Measurements from ENCODE around the gene SLC35F3.
"Not testable (repeated sequence)": the region's sequence is repeated elsewhere in the genome, so short reads cannot be mapped to it uniquely, and the experiment has no call there.

Gene SLC35F3

GRCh38 chr1:234297668-234298067, 393.2 kb downstream of the SLC35F3 start:
- H3K9me3 Mint-ChIP-seq = no peaks in the 10 kb centered on the region
- peaks cover 17% of the 10 kb centered on the region for H3K4me1 Mint-ChIP-seq
- H3K27ac Mint-ChIP-seq = peak overlapping the region in 1 of 2 donors; percentile 3
- H3K4me3 Mint-ChIP-seq = no peak overlapping the region
- DNase-seq (no peak), ATAC-seq (no peak)
- H3K27me3 Mint-ChIP-seq = no peaks in the 10 kb centered on the region

DNA sequence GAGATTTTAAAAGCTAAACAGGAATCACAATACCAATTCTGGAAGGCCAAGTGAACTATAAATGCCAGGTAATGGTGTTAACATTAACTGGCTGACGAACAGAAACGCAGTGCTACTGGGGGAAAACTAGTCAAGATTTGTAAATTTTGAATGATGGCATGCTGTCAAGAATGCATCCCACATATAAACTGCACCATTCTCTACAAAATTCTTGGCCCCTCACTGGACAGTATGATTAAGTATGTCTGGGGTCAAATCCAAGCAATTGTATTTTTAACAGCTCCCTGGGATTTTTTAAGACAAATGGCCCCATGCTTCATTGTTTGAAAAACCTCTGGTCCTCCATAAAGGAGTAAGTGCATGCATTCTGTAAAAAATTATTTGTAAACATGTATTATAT, 395.6 kb downstream of the SLC35F3 start:
- no peak for DNase-seq
- H3K9me3 Mint-ChIP-seq = no peaks in the 10 kb centered on the region

GRCh38 chr1:234301663-234302062, 397.2 kb downstream of the SLC35F3 start:
- peaks cover 12% of the 10 kb centered on the region for H3K4me1 Mint-ChIP-seq
- not testable (repeated sequence) for DNase-seq, H3K27me3 Mint-ChIP-seq, H3K27ac Mint-ChIP-seq, ATAC-seq, H3K4me3 Mint-ChIP-seq, H3K9me3 Mint-ChIP-seq

More for the DNA sequence above, 395.6 kb downstream of the SLC35F3 start:
- Mint-ChIP-seq H3K4me1 (peaks cover 17% of the 10 kb centered on the region), H3K4me3 (no peak overlapping the region), H3K27me3 (no peaks in the 10 kb centered on the region), H3K27ac (no peak overlapping the region)
- ATAC-seq = no peak

- ATAC-seq = peak; percentile 63
- H3K4me1 Mint-ChIP-seq = peaks cover 5% of the 10 kb centered on the region
These were observed 398.0 kb downstream of the SLC35F3 start for GRCh38 chr1:234302354-234302962.

DNA sequence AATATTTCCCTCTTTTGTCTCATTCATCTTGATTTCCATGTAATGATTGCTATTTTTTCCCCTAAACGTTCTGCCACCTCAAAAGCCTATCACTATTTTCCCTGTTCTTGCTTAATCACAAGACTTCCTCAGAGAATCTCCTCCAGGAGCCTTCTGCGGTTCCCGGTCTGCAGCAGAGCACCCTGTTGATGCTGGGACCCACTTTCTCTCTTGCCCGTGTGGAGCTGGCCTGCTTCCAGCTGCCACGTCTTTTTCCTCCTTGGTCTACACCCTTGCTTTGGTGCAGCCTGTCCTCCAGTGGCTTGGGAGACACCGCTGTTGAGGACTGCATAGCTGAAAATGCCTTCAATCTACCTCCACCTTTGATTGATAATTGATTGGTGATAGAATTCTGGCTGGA, 398.8 kb downstream of the SLC35F3 start:
- no peaks in the 10 kb centered on the region for H3K9me3 Mint-ChIP-seq
- no peaks in the 10 kb centered on the region for H3K27me3 Mint-ChIP-seq
- no peak overlapping the region for H3K27ac Mint-ChIP-seq
- ATAC-seq (no peak), DNase-seq (no peak)
- H3K4me1 Mint-ChIP-seq = peaks cover 8% of the 10 kb centered on the region
- no peak overlapping the region for H3K4me3 Mint-ChIP-seq

More at GRCh38 chr1:234302354-234302962, 398.0 kb downstream of the SLC35F3 start:
- H3K4me3 Mint-ChIP-seq = no peak overlapping the region
- H3K27me3 Mint-ChIP-seq = no peaks in the 10 kb centered on the region
- H3K27ac Mint-ChIP-seq = no peak overlapping the region
- no peaks in the 10 kb centered on the region for H3K9me3 Mint-ChIP-seq
- no peak for DNase-seq

DNA sequence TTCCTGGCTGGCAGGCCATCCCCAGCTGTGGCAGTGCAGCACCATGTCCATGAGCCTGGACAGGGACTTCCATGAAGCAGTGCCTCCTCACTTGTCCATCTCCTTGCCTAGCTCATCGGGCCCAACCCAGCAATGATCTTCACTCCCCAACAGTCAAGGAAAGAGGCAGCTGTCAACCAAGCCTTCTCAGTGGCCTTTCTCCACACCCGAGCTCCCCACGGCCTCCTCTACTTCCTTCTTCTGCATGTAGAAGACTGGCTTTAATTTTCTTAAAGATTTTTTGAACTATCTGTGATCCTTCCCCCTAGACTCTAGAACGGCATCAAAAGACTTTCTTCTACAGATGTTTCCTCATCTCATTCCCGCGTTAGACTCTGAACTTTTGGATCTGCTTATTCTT, 403.2 kb downstream of the SLC35F3 start:
- DNase-seq = no peak
- H3K27ac Mint-ChIP-seq = no peak overlapping the region
- no peak for ATAC-seq

GRCh38 chr1:234309243-234309597, 404.7 kb downstream of the SLC35F3 start:
- ATAC-seq (no peak), DNase-seq (no peak)
- peak overlapping the region in 1 of 2 donors; percentile 73 for H3K4me3 Mint-ChIP-seq
- peaks cover 62% of the 10 kb centered on the region for H3K4me1 Mint-ChIP-seq
- no peak overlapping the region for H3K27ac Mint-ChIP-seq
- H3K9me3 Mint-ChIP-seq = peaks cover 0 to 7% of the 10 kb centered on the region in 2 donors
- H3K27me3 Mint-ChIP-seq = no peaks in the 10 kb centered on the region

More for the DNA sequence above, 403.2 kb downstream of the SLC35F3 start:
- Mint-ChIP-seq H3K27me3 (no peaks in the 10 kb centered on the region), H3K4me1 (peaks cover 47% of the 10 kb centered on the region), H3K4me3 (no peak overlapping the region), H3K9me3 (peaks cover 0 to 7% of the 10 kb centered on the region in 2 donors)

GRCh38 chr1:234309598-234310459, 405.4 kb downstream of the SLC35F3 start:
- Mint-ChIP-seq H3K27me3 (no peaks in the 10 kb centered on the region), H3K27ac (no peak overlapping the region), H3K4me1 (peaks cover 68% of the 10 kb centered on the region), H3K9me3 (peaks cover 0 to 7% of the 10 kb centered on the region in 2 donors), H3K4me3 (peak overlapping the region; percentile 56 to 73)
- ATAC-seq = peak; percentile 84
- peak; percentile 79 to 81 for DNase-seq

DNA sequence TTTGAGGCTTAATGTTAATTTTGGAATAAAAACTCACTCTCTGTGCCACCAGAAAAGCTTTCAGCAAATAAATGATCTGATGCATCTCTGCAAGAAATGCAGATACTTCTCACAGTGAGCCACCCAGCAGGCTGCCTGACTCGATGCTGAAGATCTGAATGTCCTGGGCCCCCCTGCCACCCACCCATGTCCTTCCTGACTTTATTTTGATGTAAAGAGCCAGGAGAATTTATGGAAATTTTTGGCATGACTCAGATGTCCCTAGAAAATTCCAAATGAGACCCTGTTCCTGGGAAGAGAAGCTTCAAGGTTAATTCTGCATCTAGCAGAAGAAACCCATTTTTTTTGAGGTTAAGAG, 406.0 kb downstream of the SLC35F3 start:
- Mint-ChIP-seq H3K4me1 (peaks cover 73% of the 10 kb centered on the region), H3K27me3 (no peaks in the 10 kb centered on the region), H3K9me3 (peaks cover 0 to 7% of the 10 kb centered on the region in 2 donors), H3K27ac (no peak overlapping the region), H3K4me3 (no peak overlapping the region)
- no peak for DNase-seq
- no peak for ATAC-seq

DNA sequence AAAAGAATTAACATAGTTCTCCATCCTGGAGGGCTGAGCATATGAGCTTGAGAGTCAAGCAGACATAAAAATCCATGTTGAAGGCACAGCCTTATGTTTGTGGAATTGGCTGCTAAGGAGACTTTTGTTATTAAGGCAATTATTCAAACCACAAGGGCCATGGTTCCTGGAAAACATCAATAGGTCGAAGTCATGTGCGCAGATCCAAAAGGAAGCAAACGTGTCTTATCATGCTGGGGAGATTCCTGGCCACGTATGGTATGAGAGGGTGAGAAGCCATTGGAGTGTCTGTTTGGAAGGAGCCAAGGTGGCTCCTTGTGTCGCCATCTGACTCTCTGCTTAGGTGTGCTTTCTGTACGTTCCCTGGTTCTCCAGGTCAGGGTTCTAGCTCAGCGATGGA, 406.9 kb downstream of the SLC35F3 start:
- no peak overlapping the region for H3K4me3 Mint-ChIP-seq
- H3K4me1 Mint-ChIP-seq = peaks cover 82% of the 10 kb centered on the region
- H3K9me3 Mint-ChIP-seq = peaks cover 0 to 7% of the 10 kb centered on the region in 2 donors
- ATAC-seq (no peak), DNase-seq (no peak)
- no peak overlapping the region for H3K27ac Mint-ChIP-seq
- H3K27me3 Mint-ChIP-seq = no peaks in the 10 kb centered on the region

GRCh38 chr1:234313171-234313570, 408.7 kb downstream of the SLC35F3 start:
- H3K27me3 Mint-ChIP-seq = no peaks in the 10 kb centered on the region
- H3K27ac Mint-ChIP-seq = peak overlapping the region; percentile 17 to 94
- peaks cover 0 to 7% of the 10 kb centered on the region in 2 donors for H3K9me3 Mint-ChIP-seq
- ATAC-seq (no peak), DNase-seq (no peak)
- H3K4me1 Mint-ChIP-seq = peaks cover 92% of the 10 kb centered on the region
- H3K4me3 Mint-ChIP-seq = peak overlapping the region in 1 of 2 donors; percentile 66

DNA sequence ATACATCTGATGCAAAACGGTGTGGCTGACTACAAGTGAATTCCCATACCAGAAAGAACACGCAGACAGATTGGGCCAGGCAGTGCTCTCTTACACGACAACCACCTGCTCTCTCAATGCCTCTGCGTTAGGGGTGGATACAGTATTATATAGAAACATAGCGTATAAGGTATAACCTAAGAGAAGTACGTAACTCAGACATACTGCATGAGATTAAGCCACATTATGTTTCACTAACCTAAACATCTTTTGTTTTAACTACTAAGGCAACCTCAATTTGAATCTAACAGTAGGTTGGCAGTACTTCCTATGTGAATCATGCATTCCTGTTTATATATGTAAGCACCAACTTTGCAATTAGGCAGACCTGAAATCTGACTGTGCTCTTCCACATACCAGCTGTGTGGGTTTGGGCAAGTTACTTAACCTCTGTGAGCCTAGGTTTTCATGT, 410.6 kb downstream of the SLC35F3 start:
- Mint-ChIP-seq H3K9me3 (peaks cover 0 to 7% of the 10 kb centered on the region in 2 donors), H3K27ac (peak overlapping the region; percentile 90), H3K4me3 (peak overlapping the region; percentile 59 to 78), H3K27me3 (no peaks in the 10 kb centered on the region), H3K4me1 (peaks cover 83% of the 10 kb centered on the region)
- ATAC-seq (peak; percentile 90), DNase-seq (peak; percentile 41 to 49)

DNA sequence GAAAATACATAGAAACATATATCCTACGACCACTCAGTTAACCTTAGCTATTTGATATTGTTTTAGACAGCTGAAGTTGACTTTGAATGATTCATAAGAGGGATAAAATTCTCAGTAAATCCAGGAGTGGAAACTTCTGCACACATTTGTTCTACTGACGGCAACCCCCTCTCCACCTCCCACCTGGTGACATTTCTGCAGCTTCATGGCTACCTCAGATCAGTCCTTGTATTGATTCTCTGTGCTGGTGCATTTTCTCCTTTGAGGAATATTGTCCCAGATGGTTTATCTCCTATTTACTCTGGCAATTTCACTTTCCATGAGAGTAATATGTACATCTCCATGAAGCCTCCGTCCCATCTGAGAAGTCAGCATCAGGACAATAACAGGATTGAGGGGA, 411.1 kb downstream of the SLC35F3 start:
- no peaks in the 10 kb centered on the region for H3K27me3 Mint-ChIP-seq
- H3K4me1 Mint-ChIP-seq = peaks cover 81% of the 10 kb centered on the region
- peak overlapping the region; percentile 5 to 90 for H3K27ac Mint-ChIP-seq
- peak overlapping the region; percentile 40 to 78 for H3K4me3 Mint-ChIP-seq
- H3K9me3 Mint-ChIP-seq = peaks cover 0 to 7% of the 10 kb centered on the region in 2 donors
- DNase-seq (no peak), ATAC-seq (peak; percentile 35)

GRCh38 chr1:234316486-234316885, 412.0 kb downstream of the SLC35F3 start:
- Mint-ChIP-seq H3K27ac (peak overlapping the region; percentile 47 to 86), H3K4me3 (peak overlapping the region in 1 of 2 donors; percentile 50), H3K4me1 (peaks cover 80% of the 10 kb centered on the region), H3K27me3 (no peaks in the 10 kb centered on the region), H3K9me3 (peaks cover 0 to 7% of the 10 kb centered on the region in 2 donors)
- DNase-seq = no peak
- ATAC-seq = no peak

- Mint-ChIP-seq H3K27me3 (no peaks in the 10 kb centered on the region), H3K4me3 (peak overlapping the region in 1 of 2 donors; percentile 50), H3K9me3 (peaks cover 0 to 3% of the 10 kb centered on the region in 2 donors), H3K4me1 (peaks cover 78% of the 10 kb centered on the region), H3K27ac (no peak overlapping the region)
- ATAC-seq = no peak
- no peak for DNase-seq
These were observed 412.5 kb downstream of the SLC35F3 start for GRCh38 chr1:234316937-234317336.

- ATAC-seq (no peak), DNase-seq (no peak)
- Mint-ChIP-seq H3K4me1 (peaks cover 64% of the 10 kb centered on the region), H3K27ac (no peak overlapping the region), H3K9me3 (no peaks in the 10 kb centered on the region), H3K27me3 (no peaks in the 10 kb centered on the region), H3K4me3 (no peak overlapping the region)
These were observed 415.6 kb downstream of the SLC35F3 start for GRCh38 chr1:234320069-234320468.

Measured in stimulated activated naive CD8-positive, alpha-beta T cell treated with anti-CD3 and anti-CD28 coated beads, Interleukin-15, amount 100 ng/mL, for 72 hours (primary cell).